HG03064 (cell line): ENCODE results near the gene SMAP2.

ENCODE experiments used
- ATAC-seq: cut with Tn5 transposase; IDR thresholded peaks from one replicate; pipeline ENCODE4 v1.9.1; 2021; ENCODE audit warnings: low read depth; ENCODE audit not compliant: unreplicated experiment

The SMAP2 gene

DNA sequence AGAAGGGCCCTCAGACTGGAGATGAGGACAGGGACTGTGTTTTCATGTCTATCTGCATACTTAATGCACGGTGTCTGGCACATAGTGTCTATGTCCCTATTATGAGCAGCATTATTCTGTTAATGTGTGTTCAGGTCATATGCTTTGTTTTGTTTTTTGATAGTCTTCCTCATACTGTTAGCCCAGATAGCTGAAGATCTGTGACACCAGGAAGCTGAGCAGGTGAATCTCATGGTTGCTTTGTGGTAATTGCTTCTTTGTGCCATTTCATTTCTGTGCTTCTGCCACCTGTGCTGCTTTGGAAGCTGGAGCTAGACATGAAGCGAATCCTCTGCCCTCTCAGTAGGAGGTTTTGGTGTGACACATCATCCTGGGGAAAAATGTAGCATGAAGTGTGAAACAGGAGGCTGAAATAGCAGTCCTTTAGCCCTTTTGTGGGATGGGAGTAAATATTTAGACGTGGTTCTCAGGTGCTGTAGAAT lies 15.8 kb downstream of the SMAP2 start:
- ATAC-seq: no peak

DNA sequence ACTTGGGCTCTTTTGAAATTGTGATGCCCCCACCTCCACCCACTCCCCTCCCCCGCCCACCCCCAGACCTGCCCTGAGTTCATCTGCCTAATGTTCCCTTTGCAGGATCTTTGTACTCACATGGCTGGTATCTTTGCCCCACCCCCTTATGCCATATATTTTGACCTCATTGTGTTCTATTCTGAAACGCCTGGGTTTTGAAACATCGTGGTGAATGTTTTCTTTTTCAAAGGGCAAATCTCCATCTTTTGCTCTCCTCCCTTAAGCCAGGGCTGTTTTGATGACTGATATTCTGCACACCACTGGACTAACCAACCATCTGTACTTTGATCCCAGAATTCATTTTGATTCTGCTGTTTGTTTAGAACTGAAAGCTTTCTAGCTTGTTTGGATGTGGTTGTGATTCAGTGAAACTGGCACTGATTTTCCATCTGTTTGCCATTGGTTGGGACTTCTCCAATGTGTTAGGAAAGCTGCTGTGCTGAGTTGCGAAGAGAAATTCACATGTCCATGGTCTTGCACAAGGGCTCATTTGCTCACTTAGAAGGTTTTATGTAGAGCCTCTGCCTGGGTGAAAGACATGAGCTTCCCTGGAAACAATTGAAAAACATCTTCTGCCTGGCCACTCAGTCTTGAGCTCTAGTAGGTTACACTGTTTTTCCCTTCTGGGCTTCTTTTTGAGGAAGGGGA lies 16.5 kb downstream of the SMAP2 start:
- no peak for ATAC-seq

DNA sequence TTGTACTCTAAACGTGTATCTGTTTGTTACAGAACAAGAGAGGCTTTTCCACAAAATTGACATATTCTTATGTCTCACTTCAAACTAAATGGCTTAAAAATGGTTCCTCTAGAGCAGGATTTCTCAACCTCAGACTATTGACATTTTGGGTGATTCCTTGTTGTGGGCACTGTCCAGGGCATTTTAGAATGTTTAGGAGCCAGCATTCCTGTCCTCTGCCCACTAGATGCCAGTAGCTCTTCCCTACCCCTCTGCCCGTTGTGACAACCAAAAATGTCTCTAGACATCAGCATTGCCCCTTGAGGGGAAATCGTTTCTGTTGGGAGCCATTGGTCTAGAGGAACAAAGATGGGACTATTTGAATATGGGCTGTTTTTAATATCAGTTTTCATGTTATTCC lies 17.3 kb downstream of the SMAP2 start:
- no peak for ATAC-seq

DNA sequence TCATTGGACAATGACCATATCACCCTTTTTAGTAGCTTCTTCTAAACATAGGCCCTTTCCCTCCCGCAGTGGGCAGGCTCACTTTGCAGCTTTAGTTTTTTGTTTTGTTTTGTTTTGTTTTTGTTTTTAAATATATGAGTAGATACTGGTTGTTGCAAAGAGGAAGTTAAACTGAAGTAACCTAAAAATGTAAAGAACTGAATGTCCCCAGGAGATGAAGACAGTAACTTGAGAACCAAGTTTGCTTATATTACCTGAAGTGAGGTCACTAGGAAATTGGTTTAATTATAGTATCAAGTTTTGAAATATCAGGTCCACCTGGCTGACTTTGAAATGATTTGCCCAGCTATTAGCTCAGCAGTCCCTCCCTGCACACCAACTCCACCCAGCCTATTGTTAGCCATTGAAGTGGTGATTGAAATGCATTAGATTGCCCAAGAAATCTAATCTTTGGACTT lies 18.2 kb downstream of the SMAP2 start:
- ATAC-seq: no peak

DNA sequence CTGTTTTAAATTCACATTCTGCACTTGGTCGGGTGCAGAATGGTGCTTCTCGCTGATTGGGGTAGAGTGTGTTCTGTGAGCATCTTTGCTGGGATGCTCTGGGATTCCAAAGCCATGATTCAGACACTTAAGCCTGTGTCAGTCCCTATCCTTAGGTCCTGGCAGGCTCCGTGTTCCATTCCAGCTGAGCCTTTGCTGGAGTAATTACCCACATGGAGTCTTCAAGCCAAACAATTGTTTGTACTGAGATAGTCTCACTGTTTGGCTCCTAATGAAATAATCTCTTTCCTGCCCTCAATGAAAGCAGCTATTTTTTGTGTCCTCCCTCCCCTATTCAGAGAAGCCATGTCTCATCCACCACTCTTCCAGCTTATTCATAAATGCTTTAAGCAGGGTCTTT lies 18.7 kb downstream of the SMAP2 start:
- no peak for ATAC-seq

DNA sequence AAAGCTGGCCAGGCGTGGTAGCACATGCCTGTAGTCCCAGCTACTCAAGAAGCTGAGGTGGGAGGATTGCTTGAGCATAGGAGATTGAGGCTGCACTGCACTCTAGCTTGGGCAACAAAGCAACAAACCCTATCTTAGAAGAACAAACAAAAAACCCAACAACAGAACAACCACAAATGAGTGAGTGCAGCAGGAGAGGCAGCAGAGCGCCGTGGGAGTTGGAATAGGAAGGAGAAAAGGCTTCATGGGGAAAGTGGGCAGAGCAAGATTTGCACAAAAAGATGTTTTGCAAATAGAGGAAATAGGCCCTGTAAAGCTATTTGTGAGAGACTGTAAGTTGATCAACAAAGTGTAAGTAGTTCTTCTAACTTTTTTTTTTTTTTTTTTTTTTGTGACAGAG lies 19.6 kb downstream of the SMAP2 start:
- no peak for ATAC-seq

DNA sequence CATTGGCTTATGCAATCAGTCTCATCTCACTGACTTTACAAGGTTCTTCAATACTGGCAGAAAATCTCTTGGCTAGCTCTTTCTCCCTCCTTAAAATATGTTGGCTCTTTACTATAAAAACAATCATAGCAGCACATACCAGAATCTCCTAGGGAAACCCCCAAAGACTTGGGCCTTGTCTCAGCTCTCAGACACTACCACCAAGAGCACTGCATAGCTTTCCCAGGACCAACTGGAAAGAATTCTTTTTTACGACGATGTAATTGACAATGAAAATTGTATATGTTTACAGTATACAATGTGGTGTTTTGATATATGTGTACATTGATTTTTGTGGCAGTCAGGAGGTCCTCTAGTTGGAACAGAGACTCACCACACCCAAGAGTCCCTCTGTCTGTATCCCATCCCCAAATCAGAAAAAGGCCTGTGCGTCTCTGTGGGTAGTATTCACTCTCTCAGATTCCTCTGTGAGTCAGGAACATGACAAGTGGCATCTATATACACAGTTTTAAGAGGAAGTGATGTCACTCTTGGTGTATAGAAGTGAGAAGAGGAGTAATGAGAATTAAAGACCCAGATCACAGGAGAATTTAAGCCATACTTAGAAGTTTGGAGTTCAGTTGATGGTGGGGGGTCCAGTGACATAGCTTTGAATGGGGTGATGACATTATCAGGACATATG lies 21.1 kb downstream of the SMAP2 start:
- no peak for ATAC-seq

DNA sequence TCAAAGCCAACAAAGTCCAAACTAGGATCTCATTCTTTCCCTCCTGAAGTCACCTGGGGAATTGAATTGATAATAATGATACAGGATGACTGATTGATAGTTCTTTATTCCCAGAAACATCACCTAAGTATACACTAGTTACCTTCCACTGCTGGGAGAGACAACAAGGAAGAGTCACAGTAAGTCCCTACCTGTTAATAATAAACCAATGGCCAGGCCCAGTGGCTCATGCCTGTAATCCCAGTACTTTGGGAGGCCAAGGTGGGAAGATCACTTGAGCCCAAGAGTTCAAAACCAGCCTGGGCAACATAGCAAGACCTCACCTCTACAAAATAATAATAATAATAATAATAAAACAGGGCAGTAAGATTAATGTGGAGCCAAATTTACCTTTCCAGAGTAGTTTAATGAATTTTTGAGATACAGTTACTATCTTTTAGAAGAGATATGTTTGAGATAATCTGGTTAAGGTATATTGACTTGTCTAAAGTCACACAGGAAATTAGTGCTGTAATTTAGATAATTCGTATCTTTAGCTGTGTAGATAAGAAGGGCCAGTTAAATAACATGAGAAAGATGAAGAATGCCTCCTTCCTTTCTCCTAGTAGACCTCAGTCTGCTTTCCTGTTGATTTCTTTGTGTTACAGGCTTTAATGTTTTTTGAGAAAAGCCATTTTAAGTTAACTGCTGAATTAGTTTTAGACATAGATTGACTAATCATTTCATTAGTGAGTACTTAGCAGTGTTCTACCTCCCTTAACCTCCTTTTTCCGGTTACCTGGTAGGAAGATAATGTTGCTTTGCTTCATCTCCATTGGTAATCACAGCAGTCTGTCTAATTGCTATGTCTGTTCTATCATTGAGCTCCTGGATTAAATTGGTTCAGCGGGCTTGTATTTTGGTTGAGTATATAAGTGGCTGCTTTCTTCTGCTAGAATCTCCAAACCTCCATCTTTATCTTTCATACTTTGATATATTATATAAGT lies 22.0 kb downstream of the SMAP2 start:
- ATAC-seq: no peak

DNA sequence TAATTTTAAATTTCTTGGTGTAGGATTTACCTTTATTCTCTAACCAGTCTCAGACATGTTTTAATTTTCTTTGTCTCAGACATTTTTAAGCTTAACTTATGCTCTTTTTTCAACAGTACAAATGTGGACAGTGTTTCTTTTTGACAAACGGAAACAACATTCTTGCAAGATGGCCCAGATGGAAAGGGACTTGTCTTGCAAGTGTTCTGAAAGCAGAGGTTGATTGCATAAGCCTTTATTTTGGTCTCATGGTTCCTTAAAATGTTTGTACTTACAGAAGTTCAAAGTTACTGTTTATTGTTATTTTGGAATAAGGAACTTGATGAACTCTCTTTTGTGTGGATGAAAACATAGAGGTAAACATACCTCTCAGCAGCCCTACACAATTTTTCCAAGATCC lies 22.9 kb downstream of the SMAP2 start:
- ATAC-seq: no peak

DNA sequence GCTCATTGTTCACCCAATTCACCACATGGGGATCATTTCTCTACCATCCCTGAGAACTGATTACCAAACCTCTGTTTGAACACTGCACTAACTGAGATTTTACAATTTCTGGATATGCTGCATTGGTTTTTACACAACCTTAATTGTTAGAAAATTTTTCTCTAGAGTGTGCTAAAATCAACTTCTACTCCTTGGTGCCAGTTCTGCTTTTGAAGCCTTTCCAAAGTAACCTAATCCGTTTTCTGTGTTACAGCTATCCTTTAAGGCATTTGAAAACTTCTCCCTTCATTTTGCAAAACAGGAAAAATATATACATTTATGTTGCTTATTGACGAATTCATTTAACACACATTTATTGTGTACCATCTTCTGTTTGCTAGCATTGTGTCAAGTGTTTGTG lies 23.7 kb downstream of the SMAP2 start:
- ATAC-seq: no peak

DNA sequence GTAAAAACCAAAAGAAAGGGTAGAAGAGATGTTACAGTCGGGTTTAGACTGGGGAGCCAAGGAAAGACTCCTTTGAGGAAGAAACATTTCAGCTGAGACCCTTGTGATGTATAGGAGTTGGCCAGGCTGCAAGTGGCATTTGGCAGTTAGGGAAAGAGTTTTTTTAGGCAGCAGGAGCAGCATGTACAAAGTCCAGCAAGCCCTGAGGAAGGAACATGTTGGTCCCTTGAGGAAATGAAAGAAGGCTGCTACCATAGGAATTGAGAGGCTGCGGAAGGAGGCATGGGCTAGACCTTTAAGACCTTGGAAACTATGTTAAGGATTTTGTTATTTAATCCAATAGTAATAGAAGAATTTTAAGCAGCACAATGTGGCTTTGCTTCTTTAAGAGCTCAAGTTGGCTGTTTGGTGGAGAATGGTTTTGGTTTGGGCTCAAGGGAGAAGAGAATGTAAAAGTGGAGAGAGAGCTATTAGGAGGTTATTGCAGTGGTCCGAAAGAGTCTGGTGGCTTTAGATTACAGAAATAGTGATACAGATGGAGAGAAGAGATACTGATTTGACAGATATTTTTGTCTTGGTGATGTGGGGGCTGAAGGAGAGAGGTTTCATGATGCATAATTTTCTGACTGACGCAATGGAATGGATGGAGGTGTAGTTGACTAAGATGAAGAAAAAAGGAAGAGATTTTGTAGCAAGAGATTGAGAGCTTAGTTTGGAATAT lies 26.6 kb downstream of the SMAP2 start:
- ATAC-seq: peak; percentile 53

DNA sequence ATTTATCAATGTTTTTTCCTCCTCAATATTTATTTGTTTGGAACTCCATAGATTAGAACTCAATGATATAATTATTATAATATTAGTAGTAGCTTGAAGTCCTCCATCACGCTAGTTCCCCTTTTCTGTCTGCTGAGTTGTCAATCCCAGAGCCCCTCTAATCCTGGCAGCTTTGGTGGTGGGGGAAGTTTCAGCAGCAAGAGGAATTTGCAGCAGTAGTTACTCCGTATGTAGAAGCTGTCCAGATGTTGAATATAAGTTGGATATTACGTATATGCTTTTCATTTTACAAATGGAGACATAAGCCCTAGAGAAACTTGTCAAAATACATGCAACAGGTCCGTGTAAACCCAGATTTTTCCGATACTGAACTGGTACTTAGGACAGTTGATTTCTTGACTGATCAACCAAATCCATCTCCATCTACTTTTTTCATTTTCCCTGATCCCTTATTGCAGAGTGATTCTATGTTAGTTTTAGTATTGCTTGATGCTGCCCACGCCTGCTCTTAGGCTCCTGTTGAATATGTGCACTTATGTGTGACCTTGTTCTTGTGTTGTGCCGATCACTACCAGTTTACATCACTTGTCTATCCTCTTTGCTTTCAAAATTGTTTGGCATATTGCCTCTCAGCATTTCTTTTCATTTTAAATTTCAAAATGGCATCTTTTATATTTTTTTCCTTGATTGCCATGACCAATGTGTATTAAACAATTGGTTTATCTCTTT lies 28.1 kb downstream of the SMAP2 start:
- ATAC-seq: no peak

DNA sequence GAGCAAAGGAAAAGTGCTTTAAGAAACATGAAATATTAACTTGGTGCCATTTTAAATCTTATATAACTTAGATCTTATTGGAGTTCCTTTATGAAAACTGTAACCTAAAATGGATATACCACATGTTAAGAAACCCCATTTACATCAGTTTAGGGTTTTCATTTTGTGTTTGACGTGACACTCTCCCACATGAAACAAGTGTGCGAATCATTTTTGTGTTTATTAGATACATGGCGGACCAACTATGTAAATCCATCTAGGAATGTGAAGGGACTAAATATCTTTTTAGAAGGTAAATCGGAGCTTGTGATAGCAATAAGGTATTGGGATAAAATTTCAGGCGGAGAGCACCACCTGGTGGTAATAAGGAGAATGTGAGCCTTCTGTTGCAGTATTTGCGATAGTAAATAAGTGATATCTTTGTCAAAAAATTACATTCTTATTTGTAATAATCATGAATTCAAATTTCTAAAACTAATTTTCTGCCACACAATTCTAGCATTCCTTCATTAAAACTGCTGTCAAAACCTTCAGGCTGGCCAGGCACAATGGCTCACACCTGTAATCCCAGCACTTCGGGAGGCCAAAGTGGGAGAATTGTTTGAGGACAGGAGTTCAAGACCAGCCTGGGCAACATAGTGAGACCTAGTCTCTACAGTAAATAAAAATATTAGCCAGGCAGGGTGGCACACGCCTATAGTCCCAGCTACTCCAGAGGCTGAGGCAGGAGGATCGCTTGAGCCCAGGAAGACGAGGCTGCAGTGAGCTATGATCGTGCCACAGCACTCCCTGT lies 31.3 kb downstream of the SMAP2 start:
- ATAC-seq: no peak

DNA sequence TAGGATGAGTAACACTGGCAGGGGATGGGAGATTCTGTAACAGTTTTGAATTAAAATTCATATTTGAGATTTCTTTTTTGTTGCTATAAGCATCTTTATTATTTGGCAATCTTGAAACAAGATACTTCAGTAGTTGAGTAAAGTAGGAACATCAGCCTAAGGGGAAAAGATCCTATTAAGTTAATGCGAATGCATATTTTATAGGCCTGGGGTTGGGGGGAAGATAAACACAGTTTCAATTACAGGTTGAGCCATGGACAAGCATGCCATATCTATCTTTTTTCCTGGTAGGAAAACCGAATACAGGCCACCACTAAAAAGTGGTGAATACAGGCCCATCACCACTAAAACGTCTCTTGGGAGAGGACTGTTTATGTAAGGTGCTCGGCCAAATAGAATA lies 32.3 kb downstream of the SMAP2 start:
- ATAC-seq: no peak

DNA sequence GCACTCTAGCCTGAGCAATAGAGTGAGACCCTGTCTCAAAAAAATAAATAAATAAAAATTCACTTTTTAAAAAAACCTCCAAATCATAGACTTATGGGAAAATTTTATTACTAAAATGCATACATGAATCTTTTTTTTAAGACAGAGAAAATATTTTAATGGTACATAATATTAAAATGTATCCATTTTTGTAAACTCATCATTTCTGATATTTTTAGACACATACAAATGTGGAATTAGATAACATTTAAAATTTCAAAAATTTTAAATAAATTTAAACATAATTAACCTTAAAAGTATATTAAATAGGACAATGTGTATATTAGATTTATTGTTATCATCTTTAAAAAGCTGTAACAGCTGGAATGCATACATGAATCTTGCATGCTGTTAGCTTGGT lies 33.9 kb downstream of the SMAP2 start:
- ATAC-seq: no peak

DNA sequence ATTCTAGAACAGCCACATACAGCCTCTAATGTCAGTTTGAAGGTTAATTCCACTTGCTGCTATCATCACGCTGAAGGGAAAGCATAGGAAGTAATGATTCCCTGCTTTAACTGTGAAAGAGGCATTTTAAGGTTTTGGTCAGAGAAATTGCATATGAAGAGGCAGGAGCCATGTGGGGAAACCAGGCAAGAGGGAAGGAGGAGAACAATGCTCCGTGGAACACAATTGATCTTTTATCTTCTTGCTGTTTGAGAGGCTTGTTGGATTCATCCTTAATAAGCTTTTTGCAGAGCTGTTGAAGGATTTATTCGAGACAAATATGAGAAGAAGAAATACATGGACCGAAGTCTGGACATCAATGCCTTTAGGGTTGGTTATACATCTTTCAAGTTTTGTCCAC lies 35.9 kb downstream of the SMAP2 start:
- no peak for ATAC-seq

DNA sequence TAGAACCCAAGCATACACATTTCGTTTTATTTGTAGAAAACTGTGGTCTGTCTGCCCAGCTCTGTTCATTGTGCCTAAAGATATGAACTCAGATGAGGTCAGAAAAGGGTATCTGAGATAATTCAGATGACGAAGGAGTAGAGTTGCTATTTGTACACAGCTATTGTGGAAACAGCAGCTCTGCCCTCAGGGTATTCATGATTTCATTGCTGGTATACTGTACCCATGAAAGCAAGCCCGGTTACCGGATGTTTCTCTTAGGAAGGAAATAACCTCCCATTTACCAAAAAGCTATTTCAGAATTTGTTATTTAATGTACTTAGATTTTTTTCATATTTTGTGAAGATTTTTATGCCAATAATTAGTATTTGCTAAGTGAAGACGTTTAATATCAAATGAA lies 37.8 kb downstream of the SMAP2 start:
- ATAC-seq: no peak

DNA sequence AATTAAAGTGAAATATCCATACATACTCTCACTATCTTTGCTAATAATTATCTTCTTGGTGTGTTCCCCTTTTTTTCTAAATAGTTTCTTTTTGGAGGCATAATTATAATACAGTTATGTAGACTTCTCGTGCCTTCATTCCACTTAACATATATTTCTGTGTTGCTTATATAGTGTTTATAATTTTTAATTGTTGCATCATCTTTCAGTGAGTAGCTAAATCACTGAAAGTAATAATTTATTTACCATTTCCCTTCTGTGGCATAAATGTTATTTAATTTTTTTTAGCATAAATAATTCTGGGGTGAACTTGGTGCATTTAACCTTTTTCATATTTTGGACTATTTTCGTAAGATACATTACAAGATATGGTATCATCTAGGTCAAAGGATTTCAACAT lies 38.3 kb downstream of the SMAP2 start:
- ATAC-seq: no peak
